H1 (cell line): ENCODE results near the gene RNASEL. TPM values are rescaled to one million over a fixed set of nuclear protein-coding genes. Genes with fewer than 3 reads are reported as not detected.

ENCODE experiments used
- RAD21 ChIP-seq, 2 experiments: IDR thresholded peaks in 1 of 2; conservative IDR thresholded peaks in 1 of 2; 2 replicates each; pipeline ENCODE4 v1.6.1; 2011; ENCODE audit warnings: low read depth in 2 of 2, low read length in 2 of 2, improper control_type of control experiment in 1 of 2, inconsistent platforms in 1 of 2, mild to moderate bottlenecking in 1 of 2, moderate library complexity in 1 of 2
- SAP30 ChIP-seq: fragments of 300-600 bp; sonication (generic); IDR thresholded peaks from 2 replicates; pipeline ENCODE4 v1.7.1; 2012; ENCODE audit warnings: low read length, moderate library complexity, mild to moderate bottlenecking, inconsistent platforms; ENCODE audit not compliant: insufficient read depth, insufficient replicate concordance
- SIX5 ChIP-seq: IDR thresholded peaks from 2 replicates; pipeline ENCODE4 v1.6.1; 2011; ENCODE audit warnings: mild to moderate bottlenecking, low read depth, low read length
- SRF ChIP-seq: IDR thresholded peaks from 2 replicates; pipeline ENCODE4 v1.6.1; 2011; ENCODE audit warnings: mild to moderate bottlenecking, low read depth, low read length, moderate library complexity
- SUZ12 ChIP-seq: fragments of 200-600 bp; sonication (generic); IDR thresholded peaks from 2 replicates; pipeline ENCODE4 v1.6.1; 2012; ENCODE audit warnings: mild to moderate bottlenecking, inconsistent platforms, low read length, moderate library complexity, mixed read lengths
- polyA plus RNA-seq, 7 experiments: library from polyadenylated mRNA; depleted of rRNA in 3 of 7; stranded (reverse) in 5 of 7; unstranded in 2 of 7; fragments of >200 nt in 5 of 7; fragments of 200-250 nt in 2 of 7; gene quantifications; 1 replicate in 5 of 7; 2 replicates in 1 of 7; 4 replicates in 1 of 7; pipeline versions ENCODE4 v1.2.1 to v1.2.3, GENCODE V29; 2011 to 2013; ENCODE audit warnings: missing spikeins in 2 of 7, mixed read lengths in 2 of 7
- total RNA-seq: library from RNA; stranded (reverse); fragmentation: NEBNext Ultra II Directional; extraction: Animal tissue kit (Norgen Biotek cat#: 25700); gene quantifications from 2 replicates; pipeline ENCODE4 v1.2.1, GENCODE V29; 2021

Gene RNASEL
- total and polyA plus RNA-seq, 2 of the 8 experiments (the other 6 are each of a cell fraction or from before 2014, with no cell fraction given), result 0.39 to 0.78 TPM

GRCh38 chr1:182549811-182550210 is 39.2 kb downstream of the RNASEL start (continued):
- no peak for TF ChIP-seq SUZ12
- TF ChIP-seq SIX5, result no peak
- no peak for TF ChIP-seq SRF
- no peak for TF ChIP-seq SAP30
- TF ChIP-seq RAD21 (IDR thresholded peaks at IDR 0.05 in 1 of 2, conservative IDR thresholded peaks at IDR 0.05 in 1 of 2; ENCODE audit: low read depth in 2 of 2, low read length in 2 of 2), result no peak
- TF ChIP-seq, all 59 proteins: peak for 0
